Measurements from ENCODE around the gene BNIP3. TPM values are rescaled to one million over a fixed set of nuclear protein-coding genes. Genes with fewer than 3 reads are reported as not detected.

The BNIP3 gene
- polyA plus RNA-seq, 1 experiment, result 73.5 TPM

DNA sequence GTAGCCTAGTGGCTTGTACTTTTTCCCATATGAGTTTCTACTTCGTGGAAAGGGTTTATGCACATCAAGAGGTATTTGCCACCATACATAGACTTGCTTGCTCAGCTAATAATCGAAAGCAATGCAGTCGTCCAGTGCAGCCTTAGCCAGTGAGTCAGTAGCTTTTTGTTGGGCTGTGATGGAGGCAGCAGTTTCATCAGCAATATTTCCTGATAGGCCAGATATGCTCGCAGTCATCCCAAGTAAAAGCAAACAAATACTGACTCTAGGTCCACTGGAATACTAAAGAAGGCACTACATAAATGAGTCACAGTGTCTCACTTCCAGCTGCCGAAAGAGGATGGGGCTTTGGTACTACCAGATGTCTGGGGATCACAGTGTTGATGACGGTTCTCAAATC is 2.1 kb upstream of the BNIP3 start:
- ChIA-PET POLR2A (interaction anchor here (0.8 to 1.3 kb wide), 4 partner anchors 14 to 82 kb away, joined by 3 to 9 read pairs (median 4); partner anchors contain the start of gene JAKMIP3), CTCF (interaction anchor here (0.9 to 2.2 kb wide), 2 partner anchors 35 to 39 kb away, joined by 3 to 13 read pairs; no protein-coding TSS in a partner anchor)
- H3K27ac ChIP-seq (ENCODE audit: low read depth, low read length), result peak overlapping the region; percentile 73

DNA sequence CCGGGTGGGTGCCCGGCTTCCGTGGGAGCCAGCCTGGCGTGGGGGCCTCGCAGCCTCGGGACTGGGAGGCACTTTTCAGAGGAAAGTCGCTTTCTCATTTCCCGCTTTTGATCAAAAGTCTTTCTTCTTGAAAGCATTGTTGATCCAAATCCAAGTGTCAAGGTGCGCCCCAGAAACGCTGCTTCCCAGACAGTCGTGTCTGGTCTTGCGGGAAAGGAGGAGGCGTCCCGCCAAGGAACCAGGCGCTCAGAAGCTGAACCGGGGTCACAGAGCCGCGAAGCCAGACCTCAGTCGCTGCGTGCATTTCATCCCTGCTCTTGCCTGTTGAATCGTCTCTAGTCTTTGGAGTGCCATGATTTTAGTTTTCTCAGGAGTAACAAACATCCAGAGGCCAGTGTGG is 1.1 kb upstream of the BNIP3 start:
- ChIA-PET CTCF (interaction anchor here (2.2 kb wide), 1 partner anchor 40 kb away, joined by 13 read pairs; no protein-coding TSS in a partner anchor), POLR2A (interaction anchor here (1.2 to 2.7 kb wide), 2 partner anchors 15 to 40 kb away, joined by 3 to 14 read pairs; no protein-coding TSS in a partner anchor)
- Histone ChIP-seq H3K27ac (ENCODE audit: low read depth, low read length) (no peak overlapping the region), H3K27me3 (ENCODE audit: control insufficient read depth, insufficient read depth, low read length) (no peaks in the 10 kb centered on the region), H3K4me3 (ENCODE audit: low read depth, low read length) (peak overlapping the region; percentile 68), H3K9me3 (ENCODE audit: control insufficient read depth, insufficient read depth, low read length) (peaks cover 13% of the 10 kb centered on the region)
- TF ChIP-seq, protein P1, sequence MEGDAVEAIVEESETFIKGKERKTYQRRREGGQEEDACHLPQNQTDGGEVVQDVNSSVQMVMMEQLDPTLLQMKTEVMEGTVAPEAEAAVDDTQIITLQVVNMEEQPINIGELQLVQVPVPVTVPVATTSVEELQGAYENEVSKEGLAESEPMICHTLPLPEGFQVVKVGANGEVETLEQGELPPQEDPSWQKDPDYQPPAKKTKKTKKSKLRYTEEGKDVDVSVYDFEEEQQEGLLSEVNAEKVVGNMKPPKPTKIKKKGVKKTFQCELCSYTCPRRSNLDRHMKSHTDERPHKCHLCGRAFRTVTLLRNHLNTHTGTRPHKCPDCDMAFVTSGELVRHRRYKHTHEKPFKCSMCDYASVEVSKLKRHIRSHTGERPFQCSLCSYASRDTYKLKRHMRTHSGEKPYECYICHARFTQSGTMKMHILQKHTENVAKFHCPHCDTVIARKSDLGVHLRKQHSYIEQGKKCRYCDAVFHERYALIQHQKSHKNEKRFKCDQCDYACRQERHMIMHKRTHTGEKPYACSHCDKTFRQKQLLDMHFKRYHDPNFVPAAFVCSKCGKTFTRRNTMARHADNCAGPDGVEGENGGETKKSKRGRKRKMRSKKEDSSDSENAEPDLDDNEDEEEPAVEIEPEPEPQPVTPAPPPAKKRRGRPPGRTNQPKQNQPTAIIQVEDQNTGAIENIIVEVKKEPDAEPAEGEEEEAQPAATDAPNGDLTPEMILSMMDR (IDR thresholded peaks at IDR 0.05; ENCODE audit: low read depth, low read length), result no peak
- no peak for DNase-seq (ENCODE audit: low read depth, low spot score)

More for the DNA sequence above, 2.1 kb upstream of the BNIP3 start:
- no peaks in the 10 kb centered on the region for H3K27me3 ChIP-seq (ENCODE audit: control insufficient read depth, insufficient read depth, low read length)
- TF ChIP-seq, protein P1 (IDR thresholded peaks at IDR 0.05; ENCODE audit: low read depth, low read length), result no peak
- no peak overlapping the region for H3K4me3 ChIP-seq (ENCODE audit: low read depth, low read length)
- H3K9me3 ChIP-seq (ENCODE audit: control insufficient read depth, insufficient read depth, low read length), result peaks cover 13% of the 10 kb centered on the region
- DNase-seq (ENCODE audit: low read depth, low spot score), result peak; percentile 93

DNA sequence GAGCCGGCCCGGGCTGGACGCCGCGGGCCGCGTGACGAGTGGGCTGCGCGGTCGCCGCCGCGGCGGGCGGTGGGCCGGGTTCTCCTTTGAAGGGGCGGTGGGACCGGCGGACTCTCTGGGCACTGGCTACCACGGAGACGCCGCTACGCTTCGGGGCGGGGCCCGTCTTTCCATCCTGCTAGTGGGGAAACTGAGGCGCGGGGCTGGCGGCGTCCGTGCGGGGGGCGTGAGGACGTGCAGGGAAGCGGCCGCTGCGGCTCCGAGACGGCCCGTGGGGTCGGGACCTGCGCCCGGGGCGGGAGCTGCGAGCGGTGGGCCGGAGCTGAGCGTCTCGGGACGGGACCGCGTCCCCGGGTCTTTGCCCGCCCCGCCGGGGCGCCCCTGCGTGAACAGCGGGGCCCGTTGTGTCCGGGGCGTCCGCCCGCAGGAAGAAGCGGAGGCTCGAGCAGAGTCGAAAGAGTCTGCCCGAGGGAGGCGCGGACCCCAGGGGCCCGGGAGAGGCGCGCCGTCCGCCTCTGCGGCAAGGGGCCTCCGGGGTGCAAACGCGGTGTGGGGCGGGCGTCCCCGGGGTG is 548 bp upstream of the BNIP3 start:
- POLR2A ChIA-PET, result interaction anchor here (0.7 to 2.7 kb wide), 6 partner anchors 15 to 410 kb away, joined by 3 to 17 read pairs (median 6); partner anchors contain the start of gene PPP2R2D
- peaks cover 16% of the 10 kb centered on the region for H3K9me3 ChIP-seq (ENCODE audit: control insufficient read depth, insufficient read depth, low read length)
- H3K27ac ChIP-seq (ENCODE audit: low read depth, low read length), result peak overlapping the region; percentile 39
- no peaks in the 10 kb centered on the region for H3K27me3 ChIP-seq (ENCODE audit: control insufficient read depth, insufficient read depth, low read length)
- no peak for DNase-seq (ENCODE audit: low read depth, low spot score)
- CTCF ChIA-PET, result interaction anchor here (1.8 to 2.2 kb wide), 2 partner anchors 41 to 96 kb away, joined by 5 to 13 read pairs; no protein-coding TSS in a partner anchor
- TF ChIP-seq, protein P1 (IDR thresholded peaks at IDR 0.05; ENCODE audit: low read depth, low read length), result no peak
- peak overlapping the region; percentile 68 for H3K4me3 ChIP-seq (ENCODE audit: low read depth, low read length)

DNA sequence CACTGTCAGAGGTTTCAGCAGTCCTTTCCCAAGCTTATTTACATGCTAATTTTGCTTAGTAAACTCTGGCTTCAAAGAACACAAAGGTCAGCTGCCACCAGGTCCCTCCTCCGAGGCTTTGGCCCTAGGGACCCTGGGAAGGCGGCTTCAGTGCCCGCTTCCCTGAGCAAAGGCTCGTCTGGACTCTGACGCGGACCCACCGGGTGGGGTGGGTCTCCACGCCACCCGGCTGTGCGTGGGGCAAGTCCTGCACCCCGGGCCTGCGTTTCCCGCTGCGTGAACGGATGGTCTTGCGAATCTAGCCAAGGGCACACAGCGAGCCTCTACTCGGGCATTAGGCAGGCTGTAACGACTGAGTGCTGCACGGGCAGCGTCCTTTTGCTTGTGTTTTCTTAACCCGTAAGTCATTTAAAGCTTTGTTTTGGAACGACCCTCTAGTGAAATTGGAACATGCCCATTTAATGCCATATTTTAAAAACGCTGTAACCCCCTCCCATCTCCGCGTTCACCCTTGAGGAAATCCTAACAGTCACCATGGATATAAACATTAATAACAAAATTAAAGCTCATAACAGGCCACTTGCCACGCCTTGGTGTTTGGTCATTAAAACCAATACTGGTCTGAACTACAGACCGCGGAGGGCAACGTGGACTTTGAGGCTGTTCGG is 828 bp downstream of the BNIP3 start:
- TF ChIP-seq, protein P1 (IDR thresholded peaks at IDR 0.05; ENCODE audit: low read depth, low read length), result no peak
- ChIA-PET POLR2A (interaction anchor here (0.6 to 2.7 kb wide), 8 partner anchors 16 to 536 kb away, joined by 3 to 17 read pairs (median 6); partner anchors contain the start of gene PPP2R2D), CTCF (interaction anchor here (1.0 to 4.1 kb wide), 5 partner anchors 16 to 154 kb away, joined by 3 to 30 read pairs (median 4); no protein-coding TSS in a partner anchor)
- Histone ChIP-seq H3K27me3 (ENCODE audit: control insufficient read depth, insufficient read depth, low read length) (no peaks in the 10 kb centered on the region), H3K9me3 (ENCODE audit: control insufficient read depth, insufficient read depth, low read length) (peaks cover 11% of the 10 kb centered on the region), H3K27ac (ENCODE audit: low read depth, low read length) (peak overlapping the region; percentile 52), H3K4me3 (ENCODE audit: low read depth, low read length) (peak overlapping the region; percentile 81)
- no peak for DNase-seq (ENCODE audit: low read depth, low spot score)

All from AG04450 (cell line).